Activated CD4-positive, alpha-beta T cell treated with anti-CD3 and anti-CD28 coated beads for 36 hours (primary cell): ENCODE measurements around the gene NUTF2. TPM values are rescaled to one million over a fixed set of nuclear protein-coding genes. Genes with fewer than 3 reads are reported as not detected.

Experiments
- ATAC-seq: fragments of 200-7000 bp; cut with Tn5 transposase; one replicate; pipeline ENCODE4 v1.10.0; 2021; ENCODE audit warnings: mild to moderate bottlenecking, moderate library complexity
- CTCF ChIA-PET: fragments of 350-600 bp; sonication (Branson Sonifier 250); formaldehyde crosslinking; loops from one replicate; lab custom pipeline; 2021; ENCODE audit warnings: antibody characterized with exemption; lab: Charles Lee
- POLR2A ChIA-PET: fragments of 350-600 bp; sonication (Branson Sonifier 250); formaldehyde crosslinking; loops from one replicate; lab custom pipeline; 2021; ENCODE audit warnings: antibody characterized with exemption, inconsistent platforms; lab: Charles Lee
- DNase-seq: peaks from one replicate; pipeline ENCODE4 v3.0.0-alpha.2; 2020
- H3K27ac Mint-ChIP-seq: one replicate; pipeline ENCODE4 v1.8.0; 2021; ENCODE audit warnings: mixed read lengths
- H3K27me3 Mint-ChIP-seq: one replicate; pipeline ENCODE4 v1.8.0; 2021; ENCODE audit warnings: mixed read lengths
- H3K36me3 Mint-ChIP-seq: one replicate; pipeline ENCODE4 v1.8.0; 2021; ENCODE audit warnings: low read depth, mixed read lengths
- H3K4me1 Mint-ChIP-seq: one replicate; pipeline ENCODE4 v1.8.0; 2021; ENCODE audit warnings: mixed read lengths
- H3K4me3 Mint-ChIP-seq: one replicate; pipeline ENCODE4 v1.8.0; 2021; ENCODE audit warnings: mild to moderate bottlenecking, moderate library complexity, mixed read lengths
- H3K9me3 Mint-ChIP-seq: one replicate; pipeline ENCODE4 v1.8.0; 2021; ENCODE audit warnings: low read depth, mixed read lengths
- intact Hi-C, 2 experiments: fragments of 100-400 bp; cut with DNase I in 1 of 2; cut with micrococcal nuclease in 1 of 2; formaldehyde crosslinking; loops; one replicate each; pipeline versions ENCODE4 v1.14.2 to v1.15.1; 2022 to 2024; cut with DNase I, micrococcal nuclease
- total RNA-seq, 2 experiments: library from RNA; stranded (reverse); gene quantifications; one replicate each; pipeline ENCODE4 v1.2.3, GENCODE V29; 2021

Gene NUTF2
- total RNA-seq = 100 to 1,000 TPM; 156 to 249 TPM

DNA sequence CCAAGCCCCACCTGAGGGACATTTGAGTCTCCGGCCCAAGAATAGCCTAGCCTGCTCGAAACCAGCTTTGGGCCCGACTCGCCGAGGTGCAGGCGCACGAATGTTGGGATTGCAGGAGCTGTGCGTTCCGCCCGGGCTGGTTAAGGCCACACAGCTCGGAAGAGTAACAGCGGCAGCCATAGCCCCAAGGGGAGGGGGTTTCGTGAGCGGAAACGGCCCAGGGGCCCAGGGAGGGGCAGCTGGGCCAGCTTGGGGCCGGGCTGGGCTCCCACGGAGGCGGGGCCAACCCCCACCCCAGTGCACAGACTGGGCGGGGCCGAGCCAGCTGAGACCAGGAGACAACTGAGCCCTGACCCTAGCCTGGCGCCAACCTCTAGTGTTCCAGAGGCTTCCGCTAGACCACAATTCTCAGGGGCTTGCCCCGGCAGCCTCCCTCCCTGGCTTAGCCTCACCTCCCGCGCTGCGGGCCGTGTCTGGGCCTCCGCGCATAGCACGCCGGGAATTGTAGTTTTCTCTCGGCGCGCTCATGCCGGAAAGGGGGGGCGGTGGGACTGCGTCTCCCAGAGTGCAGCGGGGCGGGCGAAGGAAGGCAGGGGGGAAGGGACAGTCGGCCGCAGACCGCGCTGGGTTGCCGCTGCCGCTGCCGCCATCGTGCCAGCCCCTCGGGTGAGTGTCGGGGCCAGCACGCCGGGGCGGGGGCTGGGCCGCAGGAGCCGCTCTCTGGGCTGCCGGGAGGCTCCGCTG is at the start of gene NUTF2:
Gene NUTF2, plus strand, starts transcription at position 614 of the 744 bp plus-strand sequence. CDS start 18,198 bp downstream, outside the sequence.
- POLR2A ChIA-PET = interaction anchor here (0.6 to 1.2 kb wide), 6 partner anchors 13 to 325 kb away, joined by 3 to 4 read pairs (median 3); partner anchors contain the start of genes C16orf86, ENKD1 and NFATC3
- peaks cover 46% of the 10 kb centered on the region for H3K4me1 Mint-ChIP-seq
- H3K36me3 Mint-ChIP-seq = peaks cover 27% of the 10 kb centered on the region
- H3K4me3 Mint-ChIP-seq = peak within 1 kb of the TSS; percentile 77
- no peaks in the 10 kb centered on the region for H3K27me3 Mint-ChIP-seq
- intact Hi-C loops = loop anchor here (1.0 to 10.0 kb wide), 20 partner anchors 13 to 464 kb away; partner anchors contain the start of genes EDC4 (in 2 of the 2), PSKH1 (in 2 of the 2), ACD (in 1 of the 2) and ATP6V0D1 (in 1 of the 2)
- peak within 1 kb of the TSS; percentile 83 for H3K27ac Mint-ChIP-seq
- ATAC-seq = peak; percentile 68
- no peaks in the 10 kb centered on the region for H3K9me3 Mint-ChIP-seq
- peak; percentile 98 for DNase-seq
- CTCF ChIA-PET = interaction anchor here (0.6 to 2.6 kb wide), 8 partner anchors 13 to 325 kb away, joined by 3 to 12 read pairs (median 4); partner anchors contain the start of genes RANBP10 and TSNAXIP1

DNA sequence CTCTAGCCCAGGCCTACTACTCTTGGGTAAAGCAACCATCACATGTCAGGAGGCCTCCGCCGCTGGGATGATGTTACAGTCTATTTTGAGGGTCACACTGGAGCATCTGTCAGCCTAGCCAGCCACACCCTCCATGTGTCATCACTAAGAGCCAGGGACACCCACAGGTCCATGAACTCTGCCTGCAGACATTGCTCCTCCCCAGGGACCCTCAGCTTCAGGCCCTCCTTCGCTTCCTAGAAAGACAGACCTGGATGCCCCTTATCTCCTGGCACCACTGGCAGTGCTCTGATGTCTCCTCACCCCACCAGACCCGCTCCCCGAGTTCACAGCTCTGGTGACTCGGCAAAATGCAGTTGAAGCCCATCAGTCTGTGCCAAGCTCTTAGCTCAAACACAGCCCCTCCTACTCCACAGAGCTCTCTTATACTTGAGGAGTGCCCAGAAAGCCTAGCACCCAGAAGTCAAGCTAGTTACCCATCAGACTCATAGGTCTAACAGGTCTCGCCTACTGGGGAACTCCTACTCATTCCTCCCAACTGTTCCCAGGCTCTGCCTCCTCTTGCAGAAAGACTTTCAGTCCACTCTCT is 46.3 kb upstream of the NUTF2 start:
- Mint-ChIP-seq H3K27me3 (no peaks in the 10 kb centered on the region), H3K4me1 (peaks cover 60% of the 10 kb centered on the region), H3K27ac (peak overlapping the region; percentile 26), H3K9me3 (no peaks in the 10 kb centered on the region), H3K36me3 (peaks cover 58% of the 10 kb centered on the region), H3K4me3 (no peak overlapping the region)
- ChIA-PET POLR2A (no interaction called here), CTCF (interaction anchor here (0.6 to 6.4 kb wide), 7 partner anchors 15 to 601 kb away, joined by 3 to 47 read pairs (median 3); partner anchors contain the start of gene NRN1L)
- DNase-seq (no peak), ATAC-seq (no peak)
- intact Hi-C loops = loop anchor here in 1 of 2 experiments (10.0 kb wide), 1 partner anchor 276 kb away; the partner anchor contains the start of gene RIPOR1

DNA sequence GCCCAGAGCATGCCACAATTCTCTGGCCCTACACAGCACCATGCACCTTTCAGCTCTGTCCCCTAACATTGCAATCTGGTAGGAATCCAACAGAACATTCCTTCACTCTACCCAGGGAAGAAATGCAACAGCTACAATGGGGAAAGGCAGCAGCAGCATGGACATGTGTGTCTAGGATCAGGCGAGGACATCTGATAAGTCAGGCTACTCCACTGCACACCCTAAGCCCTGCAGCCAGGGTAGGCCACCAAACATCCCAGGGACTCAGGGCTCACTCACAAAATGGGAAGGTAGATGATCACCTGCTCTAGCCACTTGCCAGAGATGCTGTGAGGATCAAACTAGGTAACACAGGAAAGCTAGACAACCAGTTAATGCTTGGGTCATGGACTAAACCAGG is 45.5 kb upstream of the NUTF2 start:
- ChIA-PET POLR2A (interaction anchor here (0.6 kb wide), 1 partner anchor 145 kb away, joined by 8 read pairs; no protein-coding TSS in a partner anchor), CTCF (interaction anchor here (0.5 to 6.4 kb wide), 6 partner anchors 14 to 600 kb away, joined by 3 to 47 read pairs (median 3); partner anchors contain the start of gene NRN1L)
- DNase-seq (no peak), ATAC-seq (no peak)
- intact Hi-C loops = loop anchor here in 1 of 2 experiments (10.0 kb wide), 1 partner anchor 276 kb away; the partner anchor contains the start of gene RIPOR1
- H3K27ac Mint-ChIP-seq = peak overlapping the region; percentile 33
- peaks cover 62% of the 10 kb centered on the region for H3K4me1 Mint-ChIP-seq
- peaks cover 57% of the 10 kb centered on the region for H3K36me3 Mint-ChIP-seq
- H3K27me3 Mint-ChIP-seq = no peaks in the 10 kb centered on the region
- H3K4me3 Mint-ChIP-seq = no peak overlapping the region
- no peaks in the 10 kb centered on the region for H3K9me3 Mint-ChIP-seq

DNA sequence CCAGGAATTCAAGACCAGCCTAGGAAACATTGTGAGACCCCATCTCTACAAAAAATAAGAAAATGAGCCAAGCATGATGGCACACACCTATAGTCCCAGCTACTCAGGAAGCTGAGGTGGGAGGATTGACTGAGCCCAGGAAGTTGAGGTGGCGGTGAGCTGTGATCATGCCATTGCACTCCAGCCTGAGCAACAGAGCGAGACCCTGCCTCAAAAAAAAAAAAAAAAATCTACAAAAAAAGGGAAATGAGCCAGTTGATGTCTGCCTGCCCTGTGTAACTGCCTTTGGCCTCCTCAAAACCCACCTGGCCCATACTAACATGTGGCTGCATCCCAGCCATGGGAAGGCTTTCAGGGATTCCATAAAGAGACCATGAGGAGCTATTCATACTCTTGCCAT is 44.9 kb upstream of the NUTF2 start:
- ATAC-seq = no peak
- intact Hi-C loops = loop anchor here in 1 of 2 experiments (10.0 kb wide), 1 partner anchor 277 kb away; the partner anchor contains the start of gene RIPOR1
- POLR2A ChIA-PET = interaction anchor here (0.6 kb wide), 1 partner anchor 145 kb away, joined by 8 read pairs; no protein-coding TSS in a partner anchor
- Mint-ChIP-seq H3K27me3 (no peaks in the 10 kb centered on the region), H3K4me1 (peaks cover 58% of the 10 kb centered on the region), H3K4me3 (peak overlapping the region; percentile 29), H3K9me3 (no peaks in the 10 kb centered on the region), H3K27ac (peak overlapping the region; percentile 14), H3K36me3 (peaks cover 51% of the 10 kb centered on the region)
- CTCF ChIA-PET = interaction anchor here (0.7 to 6.4 kb wide), 6 partner anchors 14 to 281 kb away, joined by 3 to 47 read pairs (median 3); partner anchors contain the start of genes GFOD2 and NRN1L
- peak; percentile 57 for DNase-seq

DNA sequence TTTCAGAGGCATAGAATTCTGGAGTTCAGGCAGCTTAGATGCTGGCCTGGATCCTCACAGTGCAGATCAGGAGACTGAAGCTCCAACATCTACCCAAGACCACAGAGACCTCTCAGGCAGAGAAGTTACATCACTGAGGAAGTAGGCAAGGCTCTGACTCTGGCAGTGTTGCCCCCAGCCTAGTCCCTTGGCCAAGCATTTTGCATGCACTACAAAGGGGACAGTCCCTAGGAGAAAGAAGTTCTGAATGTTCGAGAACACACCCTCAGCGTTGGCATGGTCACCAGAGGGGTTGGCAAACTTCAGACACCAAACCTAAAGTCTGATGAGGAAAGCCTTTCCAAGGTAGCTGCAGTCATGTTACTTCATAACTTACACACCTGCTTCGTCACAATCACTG is 42.8 kb upstream of the NUTF2 start:
- H3K4me1 Mint-ChIP-seq = peaks cover 58% of the 10 kb centered on the region
- POLR2A ChIA-PET = no interaction called here
- peak overlapping the region; percentile 70 for H3K27ac Mint-ChIP-seq
- no peak for ATAC-seq
- CTCF ChIA-PET = interaction anchor here (0.6 to 6.4 kb wide), 5 partner anchors 12 to 562 kb away, joined by 3 to 47 read pairs (median 3); no protein-coding TSS in a partner anchor
- no peaks in the 10 kb centered on the region for H3K27me3 Mint-ChIP-seq
- peak; percentile 41 for DNase-seq
- intact Hi-C loops = loop anchor here in 1 of 2 experiments (10.0 kb wide), 1 partner anchor 279 kb away; the partner anchor contains the start of gene RIPOR1
- peak overlapping the region; percentile 19 for H3K4me3 Mint-ChIP-seq
- peaks cover 43% of the 10 kb centered on the region for H3K36me3 Mint-ChIP-seq
- H3K9me3 Mint-ChIP-seq = no peaks in the 10 kb centered on the region

DNA sequence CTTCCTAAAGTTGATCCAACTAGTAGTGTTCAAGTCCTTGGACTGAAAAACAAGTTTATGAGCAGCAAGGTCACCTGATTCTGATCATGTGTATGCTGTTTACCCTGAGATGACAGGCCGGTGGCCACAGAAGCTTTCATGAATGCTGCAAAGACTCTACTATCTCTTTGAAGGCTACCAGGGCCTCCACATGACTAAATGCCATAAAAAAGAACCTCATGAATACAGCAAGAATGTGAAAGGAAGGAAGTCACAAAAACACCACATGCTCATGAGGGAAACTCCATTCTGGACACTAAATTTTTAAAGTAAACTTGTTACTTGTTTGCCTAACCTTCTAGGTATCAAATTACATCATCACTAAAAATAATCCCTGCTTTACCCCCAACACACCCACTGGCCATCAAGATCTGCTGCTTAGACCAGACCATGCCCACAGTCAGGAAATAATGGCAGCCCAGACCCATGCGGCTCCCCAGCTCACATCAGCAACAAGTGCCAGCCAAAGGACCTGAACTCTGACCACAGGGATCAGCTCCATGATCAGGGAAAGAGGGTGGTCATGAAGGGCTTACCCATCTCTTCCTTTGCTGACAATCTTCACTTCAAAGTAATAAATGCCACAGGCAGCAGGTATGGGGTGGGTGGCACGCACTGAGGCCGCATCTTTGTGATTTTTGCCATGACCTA is 41.7 kb upstream of the NUTF2 start:
- intact Hi-C loops = loop anchor here in 1 of 2 experiments (10.0 kb wide), 1 partner anchor 280 kb away; the partner anchor contains the start of gene RIPOR1
- Mint-ChIP-seq H3K36me3 (peaks cover 43% of the 10 kb centered on the region), H3K4me3 (peak overlapping the region; percentile 91), H3K4me1 (peaks cover 55% of the 10 kb centered on the region), H3K9me3 (no peaks in the 10 kb centered on the region), H3K27ac (peak overlapping the region; percentile 70), H3K27me3 (no peaks in the 10 kb centered on the region)
- CTCF ChIA-PET = interaction anchor here (6.4 kb wide), 1 partner anchor 10 kb away, joined by 47 read pairs; no protein-coding TSS in a partner anchor
- DNase-seq = no peak
- POLR2A ChIA-PET = no interaction called here
- ATAC-seq = no peak

DNA sequence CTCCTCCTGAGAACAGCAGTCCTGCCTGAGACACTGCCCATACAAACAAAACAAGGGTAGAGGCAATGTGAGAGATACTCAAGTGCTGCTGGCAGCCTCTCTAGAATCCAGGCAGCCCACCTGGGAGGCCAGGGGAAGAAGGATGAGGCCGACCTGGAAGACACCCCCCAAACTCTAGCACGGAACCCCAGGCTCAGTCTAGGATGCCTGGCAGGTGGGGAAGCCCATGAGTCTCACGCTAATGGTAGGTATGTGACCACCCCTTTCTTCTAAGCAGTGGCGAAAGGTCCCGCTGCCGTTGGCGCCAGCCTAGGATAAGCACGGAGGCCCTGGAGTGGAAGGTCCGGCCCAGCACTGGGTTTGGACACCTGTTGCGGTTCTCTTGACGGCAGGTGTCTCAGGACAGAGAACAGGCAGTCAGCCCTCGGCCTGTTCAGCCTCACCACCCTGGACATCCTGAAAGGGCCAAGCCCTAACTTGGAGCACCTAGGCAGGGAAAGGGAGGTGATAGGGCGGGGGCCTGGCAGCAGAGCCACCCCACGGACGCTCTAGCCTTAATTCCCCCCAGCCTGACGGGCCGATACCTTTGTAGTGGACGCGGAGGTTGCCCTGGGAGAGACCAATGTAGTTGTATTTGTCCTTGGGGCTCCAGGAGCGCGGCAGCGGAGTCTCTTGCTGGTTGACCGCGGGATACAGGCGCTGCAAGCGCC is 40.9 kb upstream of the NUTF2 start:
- peak overlapping the region; percentile 70 for H3K27ac Mint-ChIP-seq
- no peaks in the 10 kb centered on the region for H3K9me3 Mint-ChIP-seq
- peaks cover 46% of the 10 kb centered on the region for H3K4me1 Mint-ChIP-seq
- intact Hi-C loops = loop anchor here (1.0 to 10.0 kb wide), 19 partner anchors 10 to 642 kb away; partner anchors contain the start of genes GFOD2 (in 2 of the 2), NFATC3 (in 2 of the 2), THAP11 (in 2 of the 2) and ACD (in 1 of the 2)
- ChIA-PET POLR2A (interaction anchor here (0.9 to 2.5 kb wide), 11 partner anchors 10 to 432 kb away, joined by 3 to 13 read pairs (median 6); partner anchors contain the start of genes ATP6V0D1, CTCF, DDX28 and DPEP2), CTCF (interaction anchor here (0.5 to 2.3 kb wide), 13 partner anchors 11 to 285 kb away, joined by 3 to 28 read pairs (median 5); partner anchors contain the start of genes GFOD2 and NUTF2)
- ATAC-seq = no peak
- peaks cover 35% of the 10 kb centered on the region for H3K36me3 Mint-ChIP-seq
- peak overlapping the region; percentile 91 for H3K4me3 Mint-ChIP-seq
- DNase-seq = peak; percentile 23
- H3K27me3 Mint-ChIP-seq = no peaks in the 10 kb centered on the region

DNA sequence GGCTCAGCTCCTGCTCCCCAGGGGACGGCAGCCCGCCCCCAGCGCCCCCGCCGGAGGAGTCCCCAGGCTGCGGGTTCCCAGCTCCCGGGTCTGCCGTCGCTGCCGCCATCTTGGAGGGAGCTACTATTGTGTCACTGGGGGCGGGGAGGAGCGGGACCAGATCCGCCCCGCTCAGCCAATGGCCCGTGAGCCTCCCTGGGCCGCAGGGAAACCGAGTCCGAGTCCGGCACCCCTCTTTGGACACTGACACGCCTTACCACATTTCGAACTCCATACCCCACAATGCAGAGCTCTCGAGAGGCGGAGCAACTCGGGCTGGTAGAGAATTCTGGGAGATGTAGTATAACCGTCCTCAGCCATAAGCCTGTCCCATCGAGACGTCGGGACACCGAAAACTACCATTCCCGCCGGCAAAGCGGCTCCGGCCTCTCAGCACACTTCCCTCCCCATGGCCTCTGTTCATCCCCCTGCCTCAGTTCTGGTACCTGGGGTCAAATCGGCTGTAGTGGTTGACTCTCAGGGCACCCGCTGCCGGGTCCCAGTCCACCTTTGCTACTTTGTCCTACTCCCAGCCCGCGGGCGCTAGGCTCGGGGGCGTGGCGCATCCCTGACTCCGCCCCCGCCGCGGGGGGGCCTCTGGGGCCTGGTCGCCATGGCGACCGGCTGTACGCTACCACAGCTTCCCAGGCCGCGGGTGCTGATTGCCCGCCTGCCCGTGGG is 40.1 kb upstream of the NUTF2 start, which contains the start of the genes RANBP10 and TSNAXIP1:
Gene RANBP10, minus strand, starts transcription at position 133 of the 720 bp plus-strand sequence. Its CDS starts 24 bp downstream, at position 109.
Gene TSNAXIP1, plus strand, starts transcription at position 462 of the 720 bp plus-strand sequence. CDS start 261 bp downstream, outside the sequence.
- Mint-ChIP-seq H3K27me3 (no peaks in the 10 kb centered on the region), H3K27ac (peak within 1 kb of the TSS; percentile 91)

More for the DNA sequence above, 40.1 kb upstream of the NUTF2 start, which contains the start of the genes RANBP10 and TSNAXIP1:
- peak; percentile 96 for ATAC-seq
- H3K9me3 Mint-ChIP-seq = no peaks in the 10 kb centered on the region
- POLR2A ChIA-PET = interaction anchor here (0.6 to 2.5 kb wide), 16 partner anchors 10 to 431 kb away, joined by 3 to 13 read pairs (median 4); partner anchors contain the start of genes ACD, ATP6V0D1, CTCF and DDX28
- H3K4me3 Mint-ChIP-seq = peak within 1 kb of the TSS; percentile 91
- CTCF ChIA-PET = interaction anchor here (0.5 to 2.3 kb wide), 14 partner anchors 10 to 286 kb away, joined by 3 to 28 read pairs (median 4); partner anchors contain the start of genes GFOD2 and NUTF2
- intact Hi-C loops = loop anchor here (1.0 to 10.0 kb wide), 19 partner anchors 10 to 642 kb away; partner anchors contain the start of genes GFOD2 (in 2 of the 2), NFATC3 (in 2 of the 2), SLC12A4 (in 2 of the 2) and THAP11 (in 2 of the 2)
- peaks cover 39% of the 10 kb centered on the region for H3K4me1 Mint-ChIP-seq
- DNase-seq = peak; percentile 98
- peaks cover 28% of the 10 kb centered on the region for H3K36me3 Mint-ChIP-seq
